Upper lobe of left lung (tissue), 6 donors: ENCODE results near the gene UBE2E3. TPM values are rescaled to one million over a fixed set of nuclear protein-coding genes. Genes with fewer than 3 reads are reported as not detected.

ENCODE experiments used
- ATAC-seq, 2 donors: fragments of 200-7000 bp; cut with Tn5 transposase; one replicate each; pipeline ENCODE4 v1.9.1; 2022; ENCODE audit warnings: mild to moderate bottlenecking in 2 of 2, moderate library complexity in 2 of 2; ENCODE audit not compliant: low FRiP score in 2 of 2
- DNase-seq, 2 donors: peaks; one replicate each; pipeline ENCODE4 v3.0.0-alpha.2; 2019 to 2020
- H3K27ac ChIP-seq, 4 donors: fragments of 200-600 bp; sonication (generic); one replicate each; pipeline ENCODE4 v1.5.1; 2016 to 2019
- H3K27me3 ChIP-seq, 4 donors: fragments of 200-600 bp; sonication (generic); one replicate each; pipeline ENCODE4 v1.5.1; 2017 to 2019
- H3K36me3 ChIP-seq, 4 donors: fragments of 200-600 bp; sonication (generic); one replicate each; pipeline ENCODE4 v1.5.1; 2016 to 2019
- H3K4me1 ChIP-seq, 4 donors: fragments of 200-600 bp; sonication (generic); one replicate each; pipeline ENCODE4 v1.5.1; 2018 to 2019
- H3K4me3 ChIP-seq, 4 donors: fragments of 200-600 bp; sonication (generic); one replicate each; pipeline ENCODE4 v1.5.1; 2017 to 2019; ENCODE audit warnings: mild to moderate bottlenecking in 2 of 4, moderate library complexity in 1 of 4
- H3K9me3 ChIP-seq, 4 donors: fragments of 200-600 bp; sonication (generic); one replicate each; pipeline ENCODE4 v1.5.1; 2018 to 2019
- CTCF ChIP-seq, 6 experiments: fragments of 450-650 bp in 4 of 6; fragments of 200-600 bp in 2 of 6; sonication (generic) in 2 of 6; IDR thresholded peaks; one replicate each; pipeline ENCODE4 v1.5.1; 2016 to 2019; ENCODE audit warnings: antibody characterized with exemption in 6 of 6
- EP300 ChIP-seq, 4 donors: sonication (generic); formaldehyde crosslinking; IDR thresholded peaks; one replicate each; pipeline ENCODE4 v1.5.1; 2017; ENCODE audit warnings: antibody characterized with exemption in 4 of 4, control low read depth in 2 of 4
- POLR2A ChIP-seq, 4 donors: fragments of 450-650 bp; IDR thresholded peaks; one replicate each; pipeline ENCODE4 v1.5.1; 2016 to 2017; ENCODE audit warnings: antibody characterized with exemption in 4 of 4, mild to moderate bottlenecking in 2 of 4
- POLR2AphosphoS5 ChIP-seq, 2 donors: sonication (generic); formaldehyde crosslinking; IDR thresholded peaks; one replicate each; pipeline ENCODE4 v1.5.1; 2017; ENCODE audit warnings: antibody characterized with exemption in 2 of 2
- WGBS, 2 donors: methylation state at CpG; one replicate each; pipeline ENCODE4 v1.1.5; 2017 to 2018; 5-methylcytosine and 5-hydroxymethylcytosine counted together
- total RNA-seq, 6 donors: library from RNA; depleted of rRNA in 4 of 6; stranded (reverse); fragments of >200 nt in 4 of 6; gene quantifications; one replicate each; pipeline versions ENCODE4 v1.1.0 to v1.2.1, GENCODE V29; 2016 to 2021
- donor health status: DM: no; HTN: no; CAD: no; lungs with moderate emphysema.
- donor health status: DM: no; HTN: yes; CAD: no; lungs with severe emphysema.

UBE2E3 gene
- total RNA-seq, 6 donors from 2014 or later, result 39.6 to 178 (median 45.4) TPM

GRCh38 chr2:181106789-181107627 is 126.6 kb downstream of the UBE2E3 start:
- Histone ChIP-seq H3K4me1 (no peaks in the 10 kb centered on the region), H3K36me3 (no peaks in the 10 kb centered on the region), H3K27me3 (no peaks in the 10 kb centered on the region), H3K9me3 (no peaks in the 10 kb centered on the region), H3K4me3 (no peak overlapping the region), H3K27ac (no peak overlapping the region)
- DNase-seq (no peak), ATAC-seq (no peak)
- 58 to 75% methylated on average over 2 of the region's 2 CpGs for WGBS, 2 donors
- TF ChIP-seq EP300 (IDR thresholded peaks at IDR 0.05) (no peak), CTCF (IDR thresholded peaks at IDR 0.05) (no peak), POLR2A (IDR thresholded peaks at IDR 0.05) (no peak), POLR2AphosphoS5 (IDR thresholded peaks at IDR 0.05) (no peak)

- WGBS, 2 donors, result 95 to 100% methylated on average over 1 of the region's 1 CpG
- no peak for TF ChIP-seq CTCF (IDR thresholded peaks at IDR 0.05)
- no peak for TF ChIP-seq POLR2AphosphoS5 (IDR thresholded peaks at IDR 0.05)
- no peak for TF ChIP-seq POLR2A (IDR thresholded peaks at IDR 0.05)
- DNase-seq (no peak), ATAC-seq (no peak)
- no peaks in the 10 kb centered on the region for H3K36me3 ChIP-seq
- H3K9me3 ChIP-seq, result no peaks in the 10 kb centered on the region
- H3K27ac ChIP-seq, result no peak overlapping the region
- H3K4me1 ChIP-seq, result no peaks in the 10 kb centered on the region
- no peaks in the 10 kb centered on the region for H3K27me3 ChIP-seq
- H3K4me3 ChIP-seq, result no peak overlapping the region
Observed at GRCh38 chr2:181107628-181107945, 127.2 kb downstream of the UBE2E3 start.

GRCh38 chr2:181111059-181111458 is 130.7 kb downstream of the UBE2E3 start:
- no peak for ATAC-seq
- 88 to 94% methylated on average over 2 of the region's 2 CpGs for WGBS, 2 donors
- H3K9me3 ChIP-seq, result no peaks in the 10 kb centered on the region
- H3K27ac ChIP-seq, result no peak overlapping the region
- no peaks in the 10 kb centered on the region for H3K4me1 ChIP-seq
- TF ChIP-seq POLR2A (IDR thresholded peaks at IDR 0.05), result no peak
- no peak for TF ChIP-seq CTCF (IDR thresholded peaks at IDR 0.05)
- no peak for TF ChIP-seq POLR2AphosphoS5 (IDR thresholded peaks at IDR 0.05)
- TF ChIP-seq EP300 (IDR thresholded peaks at IDR 0.05), result no peak
- DNase-seq, result no peak
- H3K4me3 ChIP-seq, result no peak overlapping the region
- no peaks in the 10 kb centered on the region for H3K27me3 ChIP-seq
- H3K36me3 ChIP-seq, result no peaks in the 10 kb centered on the region

- DNase-seq, result no peak
- Histone ChIP-seq H3K4me1 (no peaks in the 10 kb centered on the region), H3K27me3 (no peaks in the 10 kb centered on the region), H3K9me3 (no peaks in the 10 kb centered on the region), H3K36me3 (no peaks in the 10 kb centered on the region), H3K4me3 (no peak overlapping the region), H3K27ac (no peak overlapping the region)
- 70 to 76% methylated on average over 1 of the region's 1 CpG for WGBS, 2 donors
- no peak for TF ChIP-seq CTCF (IDR thresholded peaks at IDR 0.05)
- TF ChIP-seq POLR2AphosphoS5 (IDR thresholded peaks at IDR 0.05), result no peak
- TF ChIP-seq POLR2A (IDR thresholded peaks at IDR 0.05), result no peak
- TF ChIP-seq EP300 (IDR thresholded peaks at IDR 0.05), result no peak
- no peak for ATAC-seq
Observed at GRCh38 chr2:181112916-181113315, 132.5 kb downstream of the UBE2E3 start.
